GM18507 (cell line): Measurements from ENCODE around the gene DNAJC18.
"Not testable (repeated sequence)": the region's sequence is repeated elsewhere in the genome, so short reads cannot be mapped to it uniquely, and the experiment has no call there.

Experiments used
- DNase-seq: peaks from one replicate; pipeline ENCODE4 v3.0.0; 2011; ENCODE audit warnings: low read depth; ENCODE audit not compliant: insufficient read length; ENCODE audit errors: extremely low spot score
- FAIRE-seq: peaks from 2 replicates; lab custom pipeline; 2011; peaks lifted over from hg19 to GRCh38; lab: Jason Lieb, UNC

The DNAJC18 gene

GRCh38 chr5:139392678-139393496, 46.4 kb downstream of the DNAJC18 start:
- DNase-seq (peak; percentile 70), FAIRE-seq (peak; percentile 82)

- DNase-seq (no peak), FAIRE-seq (no peak)
These were observed 47.0 kb downstream of the DNAJC18 start for GRCh38 chr5:139392324-139392677.

- peak; percentile 79 for FAIRE-seq
- no peak for DNase-seq
These were observed 47.6 kb downstream of the DNAJC18 start for GRCh38 chr5:139391570-139392323.

GRCh38 chr5:139390639-139391569, 48.4 kb downstream of the DNAJC18 start:
- FAIRE-seq (no peak), DNase-seq (no peak)

- FAIRE-seq: peak; percentile 97
- peak; percentile 88 for DNase-seq
These were observed 49.4 kb downstream of the DNAJC18 start, which contains the start of gene MZB1 for GRCh38 chr5:139389701-139390638. Gene MZB1, minus strand, starts transcription at chr5:139389913. Its CDS starts 57 bp downstream, at chr5:139389856.

GRCh38 chr5:139388198-139388821, 51.0 kb downstream of the DNAJC18 start:
- FAIRE-seq (peak; percentile 77), DNase-seq (no peak)

GRCh38 chr5:139387611-139388197, 51.6 kb downstream of the DNAJC18 start:
- DNase-seq (no peak), FAIRE-seq (no peak)

GRCh38 chr5:139386956-139387355, 52.4 kb downstream of the DNAJC18 start:
- not testable (repeated sequence) for DNase-seq, FAIRE-seq

- FAIRE-seq: no peak
These were observed 53.3 kb downstream of the DNAJC18 start for GRCh38 chr5:139386050-139386438.

GRCh38 chr5:139385061-139386049, 54.0 kb downstream of the DNAJC18 start:
- FAIRE-seq: peak; percentile 74
- DNase-seq: no peak

More at GRCh38 chr5:139386050-139386438, 53.3 kb downstream of the DNAJC18 start:
- no peak for DNase-seq

- FAIRE-seq: peak; percentile 81
- no peak for DNase-seq
These were observed 54.7 kb downstream of the DNAJC18 start for GRCh38 chr5:139384591-139385051.

- FAIRE-seq: no peak
These were observed 55.2 kb downstream of the DNAJC18 start for GRCh38 chr5:139383993-139384590.

GRCh38 chr5:139383275-139383992, 55.9 kb downstream of the DNAJC18 start, which contains the start of gene SLC23A1:
Gene SLC23A1, minus strand, starts transcription at chr5:139383297. Its CDS starts 44 bp downstream, at chr5:139383253.
- FAIRE-seq (no peak), DNase-seq (no peak)

More at GRCh38 chr5:139383993-139384590, 55.2 kb downstream of the DNAJC18 start:
- no peak for DNase-seq

GRCh38 chr5:139382807-139383206, 56.5 kb downstream of the DNAJC18 start:
- FAIRE-seq: no peak
- no peak for DNase-seq
